MM.1S (cell line): ENCODE data around the gene HRG.

Source experiments
- DNase-seq: peaks from one replicate; pipeline ENCODE4 v3.0.0-alpha.2; 2015
- H2AFZ ChIP-seq: fragments of 300-600 bp; sonication (generic); 2 replicates; pipeline ENCODE4 v1.6.0; 2016; ENCODE audit warnings: antibody characterized with exemption, low read length
- H3F3A ChIP-seq: fragments of 300-600 bp; sonication (generic); 2 replicates; pipeline ENCODE4 v1.6.1; 2016; ENCODE audit warnings: mild to moderate bottlenecking, antibody characterized with exemption, low read length, moderate library complexity, mixed read lengths; ENCODE audit not compliant: insufficient read depth
- H3K27ac ChIP-seq: fragments of 300-600 bp; sonication (generic); 2 replicates; pipeline ENCODE4 v1.5.1; 2016; ENCODE audit warnings: mild to moderate bottlenecking, low read length
- H3K27me3 ChIP-seq: fragments of 300-600 bp; sonication (generic); replicated peaks from 2 replicates; pipeline ENCODE4 v1.6.0; 2016; ENCODE audit warnings: low read length; ENCODE audit not compliant: insufficient read depth
- H3K36me3 ChIP-seq: fragments of 300-600 bp; sonication (generic); replicated peaks from 2 replicates; pipeline ENCODE4 v1.6.1; 2016; ENCODE audit warnings: mild to moderate bottlenecking, low read length, mixed read lengths; ENCODE audit not compliant: insufficient read depth
- H3K4me1 ChIP-seq: fragments of 300-600 bp; sonication (generic); 2 replicates; pipeline ENCODE4 v1.6.1; 2016; ENCODE audit warnings: low read length, mixed read lengths
- H3K4me2 ChIP-seq: fragments of 300-600 bp; sonication (generic); 2 replicates; pipeline ENCODE4 v1.6.0; 2016; ENCODE audit warnings: low read depth, low read length
- H3K4me3 ChIP-seq: fragments of 300-600 bp; sonication (generic); 2 replicates; pipeline ENCODE4 v1.5.1; 2016; ENCODE audit warnings: low read length, mixed read lengths
- H3K79me2 ChIP-seq: fragments of 300-600 bp; sonication (generic); 2 replicates; pipeline ENCODE4 v1.6.1; 2016; ENCODE audit warnings: mixed run types, low read length, mixed read lengths
- H3K9ac ChIP-seq: fragments of 300-600 bp; sonication (generic); 2 replicates; pipeline ENCODE4 v1.6.1; 2016; ENCODE audit warnings: low read length, mixed read lengths
- H3K9me2 ChIP-seq: fragments of 300-600 bp; sonication (generic); replicated peaks from 2 replicates; pipeline ENCODE4 v1.6.1; 2016; ENCODE audit warnings: mild to moderate bottlenecking, low read length, mixed read lengths; ENCODE audit not compliant: insufficient read depth
- H3K9me3 ChIP-seq: fragments of 300-600 bp; sonication (generic); replicated peaks from 2 replicates; pipeline ENCODE4 v1.6.1; 2016; ENCODE audit warnings: mild to moderate bottlenecking, low read length, mixed read lengths; ENCODE audit not compliant: insufficient read depth
- H4K20me1 ChIP-seq: fragments of 300-600 bp; sonication (generic); 2 replicates; pipeline ENCODE4 v1.6.1; 2016; ENCODE audit warnings: mild to moderate bottlenecking, low read length, moderate library complexity, mixed read lengths; ENCODE audit not compliant: insufficient read depth
- EZH2 ChIP-seq: fragments of 300-600 bp; sonication (generic); optimal IDR thresholded peaks from 2 replicates; pipeline ENCODE3; 2017; ENCODE audit warnings: low read depth, mild to moderate bottlenecking, antibody characterized with exemption, low read length, mixed read lengths
- EZH2phosphoT487 ChIP-seq: fragments of 300-600 bp; sonication (generic); IDR thresholded peaks from 2 replicates; pipeline ENCODE4 v1.6.1; 2018; ENCODE audit warnings: antibody characterized with exemption, low read length
- TF ChIP-seq, protein P1 (sequence below): fragments of 300-600 bp; sonication (generic); IDR thresholded peaks from 2 replicates; pipeline ENCODE4 v1.5.1; 2016; ENCODE audit warnings: antibody characterized with exemption, low read length, mixed read lengths

HRG gene

DNA sequence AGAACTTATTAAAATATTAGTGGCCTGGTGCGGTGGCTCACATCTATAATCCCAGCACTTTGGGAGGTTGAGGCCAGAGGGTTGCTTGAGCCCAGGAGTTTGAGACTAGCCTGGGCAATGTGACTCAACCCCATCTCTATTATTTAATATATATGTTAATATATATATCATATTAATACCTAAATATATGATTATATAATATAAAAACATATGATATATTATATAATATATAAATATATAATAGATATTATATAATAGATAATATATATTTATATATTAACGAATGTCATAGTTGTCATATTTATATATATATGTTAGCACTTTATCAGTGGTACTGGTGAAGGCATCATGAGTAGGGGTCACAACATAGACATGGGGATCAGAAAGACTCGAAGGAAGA is 5.2 kb downstream of the HRG start:
- Histone ChIP-seq H3K27me3 (no peaks in the 10 kb centered on the region), H2AFZ (no peak overlapping the region), H3K79me2 (no peaks in the 10 kb centered on the region), H3F3A (peaks cover 7% of the 10 kb centered on the region; the same call in 1 of the 2 replicates), H4K20me1 (no peaks in the 10 kb centered on the region), H3K27ac (no peak overlapping the region), H3K4me1 (peaks cover 14% of the 10 kb centered on the region), H3K9me3 (no peaks in the 10 kb centered on the region), H3K36me3 (no peaks in the 10 kb centered on the region), H3K9ac (no peak overlapping the region), H3K9me2 (no peaks in the 10 kb centered on the region), H3K4me3 (no peak overlapping the region), H3K4me2 (no peak overlapping the region)
- DNase-seq, result no peak
- no peak for TF ChIP-seq EZH2phosphoT487
- TF ChIP-seq EZH2, result no peak
- TF ChIP-seq, protein P1, sequence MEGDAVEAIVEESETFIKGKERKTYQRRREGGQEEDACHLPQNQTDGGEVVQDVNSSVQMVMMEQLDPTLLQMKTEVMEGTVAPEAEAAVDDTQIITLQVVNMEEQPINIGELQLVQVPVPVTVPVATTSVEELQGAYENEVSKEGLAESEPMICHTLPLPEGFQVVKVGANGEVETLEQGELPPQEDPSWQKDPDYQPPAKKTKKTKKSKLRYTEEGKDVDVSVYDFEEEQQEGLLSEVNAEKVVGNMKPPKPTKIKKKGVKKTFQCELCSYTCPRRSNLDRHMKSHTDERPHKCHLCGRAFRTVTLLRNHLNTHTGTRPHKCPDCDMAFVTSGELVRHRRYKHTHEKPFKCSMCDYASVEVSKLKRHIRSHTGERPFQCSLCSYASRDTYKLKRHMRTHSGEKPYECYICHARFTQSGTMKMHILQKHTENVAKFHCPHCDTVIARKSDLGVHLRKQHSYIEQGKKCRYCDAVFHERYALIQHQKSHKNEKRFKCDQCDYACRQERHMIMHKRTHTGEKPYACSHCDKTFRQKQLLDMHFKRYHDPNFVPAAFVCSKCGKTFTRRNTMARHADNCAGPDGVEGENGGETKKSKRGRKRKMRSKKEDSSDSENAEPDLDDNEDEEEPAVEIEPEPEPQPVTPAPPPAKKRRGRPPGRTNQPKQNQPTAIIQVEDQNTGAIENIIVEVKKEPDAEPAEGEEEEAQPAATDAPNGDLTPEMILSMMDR, result no peak

- TF ChIP-seq EZH2phosphoT487 (no peak), EZH2 (no peak)
- TF ChIP-seq, protein P1, result no peak
- Histone ChIP-seq H3K36me3 (no peaks in the 10 kb centered on the region), H2AFZ (no peak overlapping the region), H3K79me2 (no peaks in the 10 kb centered on the region), H3K4me1 (no peaks in the 10 kb centered on the region), H3F3A (no peaks in the 10 kb centered on the region), H3K4me3 (no peak overlapping the region), H3K27me3 (no peaks in the 10 kb centered on the region), H4K20me1 (no peaks in the 10 kb centered on the region), H3K4me2 (no peak overlapping the region), H3K9ac (no peak overlapping the region), H3K9me3 (no peaks in the 10 kb centered on the region), H3K9me2 (no peaks in the 10 kb centered on the region), H3K27ac (no peak overlapping the region)
- DNase-seq, result no peak
Measured at GRCh38 chr3:186678604-186679003, 12.8 kb downstream of the HRG start.

GRCh38 chr3:186679151-186679550 is 13.3 kb downstream of the HRG start:
- no peaks in the 10 kb centered on the region for H3K27me3 ChIP-seq

More at GRCh38 chr3:186679151-186679550, 13.3 kb downstream of the HRG start:
- no peaks in the 10 kb centered on the region for H3K9me3 ChIP-seq
- H4K20me1 ChIP-seq, result no peaks in the 10 kb centered on the region
- H3K79me2 ChIP-seq, result no peaks in the 10 kb centered on the region
- no peaks in the 10 kb centered on the region for H3K4me1 ChIP-seq
- no peaks in the 10 kb centered on the region for H3K36me3 ChIP-seq
- H3K9me2 ChIP-seq, result no peaks in the 10 kb centered on the region
- no peak overlapping the region for H3K9ac ChIP-seq
- no peak overlapping the region for H3K27ac ChIP-seq
- no peak overlapping the region for H3K4me3 ChIP-seq
- no peaks in the 10 kb centered on the region for H3F3A ChIP-seq
- DNase-seq, result no peak
- TF ChIP-seq EZH2phosphoT487 (no peak), EZH2 (no peak)
- TF ChIP-seq, protein P1, result no peak
- no peak overlapping the region for H3K4me2 ChIP-seq
- H2AFZ ChIP-seq, result no peak overlapping the region
